Right lobe of liver (tissue), 4 donors: ENCODE data around the gene PHLDB3.
"Not testable (repeated sequence)": the region's sequence is repeated elsewhere in the genome, so short reads cannot be mapped to it uniquely, and the experiment has no call there.

Experiments used
- CTCF ChIP-seq, 4 donors: fragments of 200-600 bp in 3 of 4; fragments of 450-650 bp in 1 of 4; IDR thresholded peaks; one replicate each; pipeline versions ENCODE4 v1.5.1 to v1.8.0; 2016 to 2022; ENCODE audit warnings: antibody characterized with exemption in 4 of 4, mild to moderate bottlenecking in 2 of 4
- POLR2A ChIP-seq: fragments of 450-650 bp; IDR thresholded peaks from one replicate; pipeline ENCODE4 v1.6.1; 2017; ENCODE audit warnings: antibody characterized with exemption, mild to moderate bottlenecking
- donor health status: DM: no; HTN: no; CAD: no.
- donor health status: DM: no; HTN: no; CAD: no.
- donor health status: DM: no; HTN: yes; CAD: no.

- not testable (repeated sequence) for TF ChIP-seq CTCF (IDR thresholded peaks at IDR 0.05); POLR2A
Observed at GRCh38 chr19:43512399-43512798, 7.9 kb upstream of the PHLDB3 start.
